Astrocyte (in vitro differentiated cells and primary cell): ENCODE measurements around the gene S100A1.

Experiments used
- EZH2 ChIP-seq: IDR thresholded peaks from 2 replicates; pipeline ENCODE4 v1.6.1; 2012; ENCODE audit warnings: mild to moderate bottlenecking, low read length, inconsistent platforms; ENCODE audit not compliant: insufficient read depth
- TF ChIP-seq, protein P1 (sequence below): IDR thresholded peaks from 2 replicates; pipeline ENCODE4 v1.5.1; 2011; ENCODE audit warnings: low read depth, mild to moderate bottlenecking, inconsistent platforms, low read length, moderate library complexity; ENCODE audit not compliant: insufficient read depth

DNA sequence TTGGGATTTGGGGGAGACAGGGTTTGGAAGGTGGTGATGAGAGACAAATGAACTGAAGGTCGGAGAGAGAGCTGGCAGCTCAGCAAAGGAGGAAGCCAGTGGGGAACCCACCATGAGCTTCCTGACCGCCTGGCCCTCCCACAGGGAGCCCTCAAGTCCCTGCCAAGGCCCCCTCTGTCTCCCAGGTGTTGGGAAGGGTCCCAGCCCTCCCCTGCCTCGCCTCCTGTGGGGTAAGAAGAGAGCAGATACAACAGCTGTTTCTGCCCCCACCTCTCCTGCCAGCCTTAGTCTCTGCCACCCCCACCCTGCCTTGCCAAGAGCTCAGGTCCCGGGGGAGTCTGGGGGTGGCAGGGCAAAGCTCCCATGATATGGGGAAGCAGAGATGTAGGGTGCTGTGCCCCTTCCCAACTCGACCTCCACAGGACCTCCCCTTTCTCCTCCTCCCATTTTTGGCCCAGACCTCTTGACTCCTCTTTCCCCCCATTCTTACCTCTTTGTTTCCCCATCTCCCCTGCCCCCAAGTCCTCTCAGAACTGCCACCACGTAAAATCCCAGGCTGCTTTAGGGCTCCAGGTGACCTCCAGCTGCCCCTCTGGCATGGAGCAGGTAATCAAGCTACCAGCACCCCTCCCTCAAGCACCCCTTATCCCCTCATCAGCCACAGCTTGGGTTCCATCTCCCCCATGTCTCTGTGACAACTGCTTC lies 556 bp downstream of the S100A1 start:
- TF ChIP-seq, protein P1, sequence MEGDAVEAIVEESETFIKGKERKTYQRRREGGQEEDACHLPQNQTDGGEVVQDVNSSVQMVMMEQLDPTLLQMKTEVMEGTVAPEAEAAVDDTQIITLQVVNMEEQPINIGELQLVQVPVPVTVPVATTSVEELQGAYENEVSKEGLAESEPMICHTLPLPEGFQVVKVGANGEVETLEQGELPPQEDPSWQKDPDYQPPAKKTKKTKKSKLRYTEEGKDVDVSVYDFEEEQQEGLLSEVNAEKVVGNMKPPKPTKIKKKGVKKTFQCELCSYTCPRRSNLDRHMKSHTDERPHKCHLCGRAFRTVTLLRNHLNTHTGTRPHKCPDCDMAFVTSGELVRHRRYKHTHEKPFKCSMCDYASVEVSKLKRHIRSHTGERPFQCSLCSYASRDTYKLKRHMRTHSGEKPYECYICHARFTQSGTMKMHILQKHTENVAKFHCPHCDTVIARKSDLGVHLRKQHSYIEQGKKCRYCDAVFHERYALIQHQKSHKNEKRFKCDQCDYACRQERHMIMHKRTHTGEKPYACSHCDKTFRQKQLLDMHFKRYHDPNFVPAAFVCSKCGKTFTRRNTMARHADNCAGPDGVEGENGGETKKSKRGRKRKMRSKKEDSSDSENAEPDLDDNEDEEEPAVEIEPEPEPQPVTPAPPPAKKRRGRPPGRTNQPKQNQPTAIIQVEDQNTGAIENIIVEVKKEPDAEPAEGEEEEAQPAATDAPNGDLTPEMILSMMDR, result no peak
- no peak for TF ChIP-seq EZH2
